A549 (cell line): Measurements from ENCODE around the gene PCDH18. TPM values are rescaled to one million over a fixed set of nuclear protein-coding genes. Genes with fewer than 3 reads are reported as not detected.

Source experiments
- ATAC-seq, 2 experiments: fragments of 200-7000 bp in 1 of 2; fragments of >200 bp in 1 of 2; cut with Nextera tagmentation in 1 of 2; cut with Tn5 transposase in 1 of 2; 3 replicates each; pipeline versions ENCODE4 v1.8.0 to v1.9.1; 2018 to 2020; ENCODE audit warnings: mild to moderate bottlenecking in 1 of 2, moderate library complexity in 1 of 2
- CTCF ChIA-PET: fragments of 300-600 bp; sonication (Branson Sonifier 250); formaldehyde crosslinking; extraction: SDS; loops from one replicate; lab custom pipeline; 2021; ENCODE audit warnings: antibody characterized with exemption, inconsistent platforms; lab: Yijun Ruan, JAX
- POLR2A ChIA-PET: fragments of 350-600 bp; formaldehyde crosslinking; extraction: SDS; loops from one replicate; lab custom pipeline; 2021; ENCODE audit warnings: antibody characterized with exemption, inconsistent platforms; lab: Yijun Ruan, JAX
- DNase-seq, 2 experiments: peaks; one replicate each; pipeline versions ENCODE4 v3.0.0 to v3.0.0-alpha.2; 2011 to 2016; ENCODE audit warnings: low read depth in 1 of 2, low spot score in 1 of 2
- FAIRE-seq: peaks from 2 replicates; lab custom pipeline; 2011; peaks lifted over from hg19 to GRCh38; lab: Jason Lieb, UNC
- H3K27ac ChIP-seq, 2 experiments: fragments of >200 bp; sonication (Bioruptor Twin); formaldehyde crosslinking; 3 replicates each; pipeline ENCODE4 v1.5.1; 2016 to 2017
- H3K4me1 ChIP-seq: fragments of >200 bp; sonication (Bioruptor Twin); formaldehyde crosslinking; 3 replicates; pipeline ENCODE4 v1.6.1; 2016
- H3K4me2 ChIP-seq: fragments of >200 bp; sonication (Bioruptor Twin); formaldehyde crosslinking; 3 replicates; pipeline ENCODE4 v1.6.1; 2016
- H3K4me3 ChIP-seq: fragments of >200 bp; sonication (Bioruptor Twin); formaldehyde crosslinking; 3 replicates; pipeline ENCODE4 v1.5.1; 2016
- H3K9me3 ChIP-seq: fragments of >200 bp; sonication (Bioruptor Twin); formaldehyde crosslinking; 3 replicates; pipeline ENCODE4 v1.6.1; 2016
- BHLHE40 ChIP-seq: IDR thresholded peaks from 2 replicates; pipeline ENCODE4 v1.6.1; 2012; ENCODE audit warnings: low read depth, low read length, inconsistent platforms
- CBX2 ChIP-seq: fragments of 200-600 bp; sonication (generic); IDR thresholded peaks from 2 replicates; pipeline ENCODE4 v1.6.1; 2016; ENCODE audit warnings: low read depth, mild to moderate bottlenecking, borderline replicate concordance
- CHD4 ChIP-seq: fragments of 200-600 bp; sonication (generic); IDR thresholded peaks from 2 replicates; pipeline ENCODE4 v1.6.1; 2016; ENCODE audit warnings: antibody characterized with exemption, mild to moderate bottlenecking, borderline replicate concordance
- CTCF ChIP-seq: fragments of >200 bp; sonication (Bioruptor Twin); formaldehyde crosslinking; IDR thresholded peaks from 3 replicates; pipeline ENCODE4 v1.5.1; 2016
- E2F6 ChIP-seq: IDR thresholded peaks from 2 replicates; pipeline ENCODE4 v1.6.1; 2012; ENCODE audit warnings: low read depth, borderline replicate concordance
- ESRRA ChIP-seq: fragments of 150-350 bp; IDR thresholded peaks from 2 replicates; pipeline ENCODE4 v1.6.1; 2014; ENCODE audit warnings: mild to moderate bottlenecking, low read length, borderline replicate concordance
- FOSB ChIP-seq: fragments of 250-450 bp; sonication (Bioruptor Pico); IDR thresholded peaks from 2 replicates; pipeline ENCODE4 v1.5.0; 2020; ENCODE audit warnings: mild to moderate bottlenecking, moderate library complexity
- FOXS1 ChIP-seq: fragments of 250-450 bp; sonication (Bioruptor Pico); IDR thresholded peaks from 2 replicates; pipeline ENCODE4 v1.5.0; 2020; ENCODE audit warnings: mild to moderate bottlenecking, moderate library complexity
- HDAC2 ChIP-seq: fragments of 200-600 bp; sonication (generic); IDR thresholded peaks from 2 replicates; pipeline ENCODE4 v1.6.1; 2016
- HOXA7 ChIP-seq: fragments of 250-450 bp; sonication (Bioruptor Pico); IDR thresholded peaks from 2 replicates; pipeline ENCODE4 v1.5.0; 2020; ENCODE audit warnings: mild to moderate bottlenecking, moderate library complexity
- HOXB5 ChIP-seq: fragments of 250-450 bp; sonication (Bioruptor Pico); IDR thresholded peaks from 2 replicates; pipeline ENCODE4 v1.5.0; 2020; ENCODE audit warnings: mild to moderate bottlenecking, moderate library complexity
- JUN ChIP-seq, 2 experiments: fragments of >200 bp; sonication (Bioruptor Twin); formaldehyde crosslinking; IDR thresholded peaks; 2 replicates in 1 of 2; 3 replicates in 1 of 2; pipeline ENCODE4 v1.6.1; 2016 to 2017
- JUNB ChIP-seq: fragments of >200 bp; sonication (Bioruptor Twin); formaldehyde crosslinking; IDR thresholded peaks from 2 replicates; pipeline ENCODE4 v1.6.1; 2016
- KDM1A ChIP-seq: fragments of 200-600 bp; sonication (generic); IDR thresholded peaks from 2 replicates; pipeline ENCODE4 v1.6.1; 2016; ENCODE audit warnings: low read depth, mild to moderate bottlenecking
- NR3C1 ChIP-seq: fragments of >200 bp; sonication (Bioruptor Twin); formaldehyde crosslinking; IDR thresholded peaks from 3 replicates; pipeline ENCODE4 v1.6.1; 2017
- PBX3 ChIP-seq: IDR thresholded peaks from 2 replicates; pipeline ENCODE4 v1.6.1; 2012
- POLR2A ChIP-seq: IDR thresholded peaks from 2 replicates; pipeline ENCODE4 v1.6.1; 2012; ENCODE audit warnings: mild to moderate bottlenecking, low read length
- POLR2AphosphoS2 ChIP-seq: conservative IDR thresholded peaks from 2 replicates; pipeline ENCODE4 v1.6.1; 2012; ENCODE audit warnings: low read length, improper control_type of control experiment, inconsistent platforms
- RAD21 ChIP-seq, 2 experiments: fragments of >200 bp in 1 of 2; sonication (Bioruptor Twin) in 1 of 2; formaldehyde crosslinking in 1 of 2; IDR thresholded peaks in 1 of 2; conservative IDR thresholded peaks in 1 of 2; 2 replicates in 1 of 2; 3 replicates in 1 of 2; pipeline ENCODE4 v1.6.1; 2012 to 2018; ENCODE audit warnings: inconsistent platforms in 1 of 2
- RCOR1 ChIP-seq: fragments of 150-350 bp; IDR thresholded peaks from 2 replicates; pipeline ENCODE4 v1.6.1; 2014; ENCODE audit warnings: antibody characterized with exemption, low read length, low read depth
- REST ChIP-seq: fragments of 200-600 bp; sonication (generic); IDR thresholded peaks from 2 replicates; pipeline ENCODE4 v1.6.1; 2016; ENCODE audit warnings: antibody characterized with exemption, mild to moderate bottlenecking, moderate library complexity
- RFX5 ChIP-seq: fragments of 450-650 bp; IDR thresholded peaks from 2 replicates; pipeline ENCODE4 v1.7.1; 2014; ENCODE audit warnings: antibody characterized with exemption, mild to moderate bottlenecking, moderate library complexity
- SMC3 ChIP-seq: fragments of >200 bp; sonication (Bioruptor Twin); formaldehyde crosslinking; IDR thresholded peaks from 3 replicates; pipeline ENCODE4 v1.6.1; 2018; ENCODE audit warnings: inconsistent platforms
- TFCP2L1 ChIP-seq: fragments of 250-450 bp; sonication (Bioruptor Pico); IDR thresholded peaks from 2 replicates; pipeline ENCODE4 v1.5.0; 2021; ENCODE audit warnings: mild to moderate bottlenecking
- TP53 ChIP-seq: fragments of 250-450 bp; sonication (Bioruptor Pico); IDR thresholded peaks from 2 replicates; pipeline ENCODE4 v1.5.0; 2021; ENCODE audit warnings: mild to moderate bottlenecking, moderate library complexity
- USF2 ChIP-seq: fragments of 450-650 bp; IDR thresholded peaks from 2 replicates; pipeline ENCODE4 v1.6.1; 2014; ENCODE audit warnings: antibody characterized with exemption
- ZC3H11A ChIP-seq: fragments of 450-650 bp; IDR thresholded peaks from 2 replicates; pipeline ENCODE4 v1.6.1; 2014; ENCODE audit warnings: antibody characterized with exemption, mild to moderate bottlenecking
- ZFP36 ChIP-seq: fragments of 450-650 bp; IDR thresholded peaks from 2 replicates; pipeline ENCODE4 v1.6.1; 2014; ENCODE audit warnings: borderline replicate concordance; ENCODE audit not compliant: partially characterized antibody
- ZSCAN20 ChIP-seq: fragments of 250-450 bp; sonication (Bioruptor Pico); IDR thresholded peaks from 2 replicates; pipeline ENCODE4 v1.8.0; 2022; ENCODE audit warnings: mild to moderate bottlenecking, moderate library complexity
- WGBS: methylation state at CpG from one replicate; pipeline ENCODE4 v1.1.6; 2017; ENCODE audit errors: missing lambda C conversion rate; 5-methylcytosine and 5-hydroxymethylcytosine counted together
- polyA plus RNA-seq, 4 experiments: library from polyadenylated mRNA; depleted of rRNA in 3 of 4; stranded (reverse); fragments of >200 nt; fragmentation: RNase III in 1 of 4; extraction: RNeasy Plus Mini Kit Qiagen cat#74134 plus additional on column Dnase treatment in 1 of 4; gene quantifications; 2 replicates in 3 of 4; 3 replicates in 1 of 4; pipeline ENCODE4 v1.2.3, GENCODE V29; 2011 to 2017

PCDH18 gene
- polyA plus RNA-seq, 2 of the 4 experiments (the other 2 are of a cell fraction), result 0.04 TPM; not detected in 1

GRCh38 chr4:137543648-137544047 is 11.4 kb upstream of the PCDH18 start:
- TF ChIP-seq POLR2AphosphoS2 (no peak), KDM1A (no peak), SMC3 (no peak), JUNB (no peak), HOXA7 (CRISPR knock-in tag) (no peak), PBX3 (no peak), JUN (IDR thresholded peaks at IDR 0.05) (no peak), ZSCAN20 (CRISPR knock-in tag) (no peak), RAD21 (conservative IDR thresholded peaks at IDR 0.05 in 1 of 2, IDR thresholded peaks at IDR 0.05 in 1 of 2) (no peak), HDAC2 (no peak), CBX2 (no peak), RFX5 (no peak), BHLHE40 (no peak), ZFP36 (no peak), RCOR1 (no peak), ESRRA (no peak), TP53 (CRISPR knock-in tag) (no peak), USF2 (no peak), HOXB5 (no peak), NR3C1 (no peak)
- CTCF ChIA-PET, result no interaction called here

GRCh38 chr4:137543198-137543597 is 10.9 kb upstream of the PCDH18 start:
- WGBS, result 92% methylated on average over 2 of the region's 2 CpGs
- ChIA-PET POLR2A (no interaction called here), CTCF (no interaction called here)
- Histone ChIP-seq H3K9me3 (no peaks in the 10 kb centered on the region), H3K4me1 (no peaks in the 10 kb centered on the region), H3K4me2 (no peak overlapping the region), H3K4me3 (no peak overlapping the region)
- ATAC-seq (no peak), FAIRE-seq (no peak)
- no peak for TF ChIP-seq CTCF
- TF ChIP-seq E2F6, result no peak
- no peak for TF ChIP-seq POLR2A
- no peak for TF ChIP-seq POLR2AphosphoS2
- TF ChIP-seq REST, result no peak
- no peak for TF ChIP-seq TFCP2L1
- TF ChIP-seq ZFP36, result no peak
- TF ChIP-seq CHD4, result no peak
- TF ChIP-seq FOSB (CRISPR knock-in tag), result no peak
- TF ChIP-seq ZC3H11A, result no peak
- TF ChIP-seq ESRRA, result no peak
- TF ChIP-seq FOXS1 (CRISPR knock-in tag), result no peak
- TF ChIP-seq ZSCAN20 (CRISPR knock-in tag), result no peak
- TF ChIP-seq, all 56 proteins: peak for 0
- no peak for DNase-seq
- no peak overlapping the region for H3K27ac ChIP-seq

More at GRCh38 chr4:137543648-137544047, 11.4 kb upstream of the PCDH18 start:
- no peaks in the 10 kb centered on the region for H3K9me3 ChIP-seq
- no peak overlapping the region for H3K4me3 ChIP-seq
- POLR2A ChIA-PET, result no interaction called here
- no peak overlapping the region for H3K27ac ChIP-seq
- ATAC-seq (no peak), DNase-seq (no peak), FAIRE-seq (no peak)
- H3K4me1 ChIP-seq, result no peaks in the 10 kb centered on the region
- no peak overlapping the region for H3K4me2 ChIP-seq
- whole genome bisulfite sequencing, result 54% methylated on average over 3 of the region's 3 CpGs
